HepG2 (cell line): ENCODE measurements around the gene HIVEP2. TPM values are rescaled to one million over a fixed set of nuclear protein-coding genes. Genes with fewer than 3 reads are reported as not detected.

Experiments
- ARNT2 ChIP-seq: sonication (generic); formaldehyde crosslinking; IDR thresholded peaks from 2 replicates; pipeline ENCODE4 v1.8.0; 2022; ENCODE audit warnings: mild to moderate bottlenecking, low read depth, missing genetic modification reagents, moderate library complexity
- ATF7-NPFF ChIP-seq: sonication (generic); formaldehyde crosslinking; IDR thresholded peaks from 2 replicates; pipeline ENCODE4 v1.8.1; 2023; ENCODE audit warnings: mild to moderate bottlenecking, low read depth, missing genetic modification reagents, moderate library complexity
- ELF3 ChIP-seq: IDR thresholded peaks from 2 replicates; pipeline ENCODE4 v1.6.1; 2016; ENCODE audit warnings: missing genetic modification reagents, missing compliant biosample characterization
- FOXA1 ChIP-seq, 2 experiments: fragments of 450-650 bp in 1 of 2; sonication (generic) in 1 of 2; formaldehyde crosslinking in 1 of 2; IDR thresholded peaks; 2 replicates each; pipeline versions ENCODE4 v1.4.0 to v1.6.1; 2016 to 2020; ENCODE audit warnings: missing genetic modification reagents in 1 of 2
- HDAC1 ChIP-seq: sonication (generic); formaldehyde crosslinking; IDR thresholded peaks from 2 replicates; pipeline ENCODE4 v1.5.1; 2020; ENCODE audit warnings: mild to moderate bottlenecking, missing genetic modification reagents
- IRX3 ChIP-seq: sonication (generic); formaldehyde crosslinking; IDR thresholded peaks from 2 replicates; pipeline ENCODE4 v1.8.1; 2023; ENCODE audit warnings: mild to moderate bottlenecking, low read depth, missing genetic modification reagents, borderline replicate concordance
- NR2F1 ChIP-seq, 2 experiments: fragments of 450-650 bp in 1 of 2; formaldehyde crosslinking in 1 of 2; IDR thresholded peaks; 2 replicates each; pipeline versions ENCODE4 v1.5.0 to v1.6.1; 2016 to 2020; ENCODE audit warnings: mild to moderate bottlenecking in 1 of 2, missing compliant biosample characterization in 1 of 2, missing genetic modification reagents in 1 of 2, moderate library complexity in 1 of 2
- PRPF4 ChIP-seq: fragments of 200-400 bp; formaldehyde crosslinking; IDR thresholded peaks from 2 replicates; pipeline ENCODE4 v1.6.1; 2016; ENCODE audit warnings: low read length, low read depth; ENCODE audit not compliant: poor library complexity, severe bottlenecking
- RARA ChIP-seq: IDR thresholded peaks from 2 replicates; pipeline ENCODE4 v1.6.1; 2016; ENCODE audit warnings: missing genetic modification reagents, missing compliant biosample characterization
- THYN1 ChIP-seq: sonication (generic); formaldehyde crosslinking; IDR thresholded peaks from 2 replicates; pipeline ENCODE4 v1.8.1; 2023; ENCODE audit warnings: low read depth, mild to moderate bottlenecking, moderate library complexity, missing genetic modification reagents, borderline replicate concordance
- YY1 ChIP-seq: IDR thresholded peaks from 2 replicates; pipeline ENCODE4 v1.6.1; 2011; ENCODE audit warnings: low read length, low read depth, moderate library complexity, mild to moderate bottlenecking; ENCODE audit not compliant: insufficient read depth, insufficient replicate concordance
- ZFY ChIP-seq: sonication (generic); formaldehyde crosslinking; IDR thresholded peaks from 2 replicates; pipeline ENCODE4 v1.4.0; 2020; ENCODE audit warnings: missing genetic modification reagents
- ZGPAT ChIP-seq: IDR thresholded peaks from 2 replicates; pipeline ENCODE4 v1.6.1; 2016; ENCODE audit warnings: mild to moderate bottlenecking
- ZNF143 ChIP-seq: sonication (generic); formaldehyde crosslinking; IDR thresholded peaks from 2 replicates; pipeline ENCODE4 v1.4.0; 2020; ENCODE audit warnings: missing genetic modification reagents
- ZNF160 ChIP-seq: sonication (generic); formaldehyde crosslinking; IDR thresholded peaks from 2 replicates; pipeline ENCODE4 v1.8.0; 2022; ENCODE audit warnings: mild to moderate bottlenecking, inconsistent platforms, missing genetic modification reagents
- ZNF180 ChIP-seq: sonication (generic); formaldehyde crosslinking; IDR thresholded peaks from 2 replicates; pipeline ENCODE4 v1.4.0; 2020; ENCODE audit warnings: low read depth, missing genetic modification reagents, borderline replicate concordance
- ZNF292 ChIP-seq: sonication (generic); formaldehyde crosslinking; IDR thresholded peaks from 2 replicates; pipeline ENCODE4 v1.8.1; 2022; ENCODE audit warnings: mild to moderate bottlenecking, low read depth, missing genetic modification reagents, borderline replicate concordance
- ZNF431 ChIP-seq: sonication (generic); formaldehyde crosslinking; IDR thresholded peaks from 2 replicates; pipeline ENCODE4 v1.9.0; 2022; ENCODE audit warnings: missing genetic modification reagents, low read depth, mild to moderate bottlenecking, borderline replicate concordance
- ZNF446 ChIP-seq: sonication (generic); formaldehyde crosslinking; IDR thresholded peaks from 2 replicates; pipeline ENCODE4 v1.5.0; 2020; ENCODE audit warnings: mild to moderate bottlenecking, missing genetic modification reagents
- polyA plus RNA-seq, 8 experiments: library from polyadenylated mRNA; depleted of rRNA in 3 of 8; stranded (reverse) in 7 of 8; unstranded in 1 of 8; fragments of >200 nt; fragmentation: Illumina TruSeq in 4 of 8; extraction: Trizol in 4 of 8; gene quantifications; 2 replicates each; pipeline versions ENCODE4 v1.2.1 to v1.2.3, GENCODE V29; 2011 to 2016; ENCODE audit warnings: low read depth in 4 of 8, missing spikeins in 1 of 8, mixed read lengths in 1 of 8; ENCODE audit not compliant: insufficient read depth in 1 of 8
- total RNA-seq, 5 experiments: library from RNA; depleted of rRNA; stranded (reverse); fragments of >200 nt; fragmentation: Illumina TruSeq; extraction: Trizol; gene quantifications; 2 replicates each; pipeline ENCODE4 v1.2.3, GENCODE V29; 2016; ENCODE audit warnings: low read depth in 1 of 5
- TF ChIP-seq, protein P1 (sequence below): sonication (generic); formaldehyde crosslinking; IDR thresholded peaks from 2 replicates; pipeline ENCODE4 v1.4.0; 2020; ENCODE audit warnings: missing genetic modification reagents
- TF ChIP-seq, protein P2 (sequence below): sonication (generic); formaldehyde crosslinking; conservative IDR thresholded peaks from 2 replicates; pipeline ENCODE4 v1.4.0; 2020; ENCODE audit warnings: missing genetic modification reagents
- TF ChIP-seq, protein P3 (sequence below): sonication (generic); formaldehyde crosslinking; IDR thresholded peaks from 2 replicates; pipeline ENCODE4 v1.5.0; 2020; ENCODE audit warnings: mild to moderate bottlenecking, missing genetic modification reagents, borderline replicate concordance

The HIVEP2 gene
- total and polyA plus RNA-seq, 2 of the 13 experiments (the other 11 are each of a cell fraction or from before 2014, with no cell fraction given) = 3.4 to 12.9 TPM

DNA sequence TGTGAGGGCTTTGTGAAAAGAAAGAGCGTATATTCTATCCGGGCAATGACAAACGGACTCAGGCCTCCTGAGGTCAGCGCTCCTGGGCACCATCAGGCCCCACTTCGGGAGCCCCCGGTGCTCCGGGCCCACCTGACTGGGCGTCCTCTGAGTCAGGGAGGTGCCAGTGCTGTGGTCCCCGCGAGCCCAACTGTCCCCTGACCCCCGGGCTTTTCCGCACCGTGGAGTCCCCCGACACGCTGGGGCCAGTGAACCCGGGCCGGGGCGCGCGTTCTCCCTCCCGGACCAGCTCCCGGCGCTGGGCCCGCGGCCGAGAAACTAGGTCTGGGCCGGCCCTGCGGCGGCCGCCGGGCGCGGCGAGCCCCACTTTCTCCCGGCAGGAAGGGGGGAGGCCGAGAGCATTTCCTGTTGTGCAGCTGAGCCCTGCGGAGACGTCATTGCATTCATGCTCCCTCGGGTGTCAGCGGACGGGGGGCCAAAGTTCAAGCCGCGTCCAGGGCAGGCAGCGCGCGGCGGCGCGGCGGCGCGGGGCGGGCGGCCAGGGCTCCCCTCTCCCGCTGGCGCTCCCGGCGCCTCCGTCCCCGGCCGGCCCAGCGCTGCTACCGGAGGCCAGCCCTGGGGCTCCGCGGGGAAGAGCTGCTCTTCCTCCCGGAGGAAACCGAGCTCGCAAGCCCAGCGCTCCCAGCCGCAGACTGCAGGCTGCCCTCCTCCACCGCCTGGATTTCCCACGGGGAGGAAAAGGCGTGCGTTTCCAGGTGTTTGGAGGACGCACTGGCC, 18.3 kb downstream of the HIVEP2 start (continued):
- TF ChIP-seq, protein P1, sequence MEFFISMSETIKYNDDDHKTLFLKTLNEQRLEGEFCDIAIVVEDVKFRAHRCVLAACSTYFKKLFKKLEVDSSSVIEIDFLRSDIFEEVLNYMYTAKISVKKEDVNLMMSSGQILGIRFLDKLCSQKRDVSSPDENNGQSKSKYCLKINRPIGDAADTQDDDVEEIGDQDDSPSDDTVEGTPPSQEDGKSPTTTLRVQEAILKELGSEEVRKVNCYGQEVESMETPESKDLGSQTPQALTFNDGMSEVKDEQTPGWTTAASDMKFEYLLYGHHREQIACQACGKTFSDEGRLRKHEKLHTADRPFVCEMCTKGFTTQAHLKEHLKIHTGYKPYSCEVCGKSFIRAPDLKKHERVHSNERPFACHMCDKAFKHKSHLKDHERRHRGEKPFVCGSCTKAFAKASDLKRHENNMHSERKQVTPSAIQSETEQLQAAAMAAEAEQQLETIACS = peak; percentile 67
- TF ChIP-seq ELF3 (CRISPR knock-in tag) = peak; percentile 94
- TF ChIP-seq THYN1 (CRISPR knock-in tag) = 0 out of 2 replicates have a peak, but pooled peaks have one; percentile 42
- TF ChIP-seq YY1 = peak; percentile 72
- TF ChIP-seq HDAC1 (CRISPR knock-in tag) = peak; percentile 84
- peak; percentile 6; the same call in 1 of the 2 replicates for TF ChIP-seq ZNF292 (CRISPR knock-in tag)
- peak; percentile 98 for TF ChIP-seq ZFY
- TF ChIP-seq ZNF180 (CRISPR knock-in tag) = 0 out of 2 replicates have a peak, but pooled peaks have one; percentile 16
- TF ChIP-seq ZNF446 (CRISPR knock-in tag) = peak; percentile 80; the same call in 1 of the 2 replicates
- TF ChIP-seq, protein P2, sequence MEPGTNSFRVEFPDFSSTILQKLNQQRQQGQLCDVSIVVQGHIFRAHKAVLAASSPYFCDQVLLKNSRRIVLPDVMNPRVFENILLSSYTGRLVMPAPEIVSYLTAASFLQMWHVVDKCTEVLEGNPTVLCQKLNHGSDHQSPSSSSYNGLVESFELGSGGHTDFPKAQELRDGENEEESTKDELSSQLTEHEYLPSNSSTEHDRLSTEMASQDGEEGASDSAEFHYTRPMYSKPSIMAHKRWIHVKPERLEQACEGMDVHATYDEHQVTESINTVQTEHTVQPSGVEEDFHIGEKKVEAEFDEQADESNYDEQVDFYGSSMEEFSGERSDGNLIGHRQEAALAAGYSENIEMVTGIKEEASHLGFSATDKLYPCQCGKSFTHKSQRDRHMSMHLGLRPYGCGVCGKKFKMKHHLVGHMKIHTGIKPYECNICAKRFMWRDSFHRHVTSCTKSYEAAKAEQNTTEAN = peak; percentile 76
- TF ChIP-seq ZNF160 (CRISPR knock-in tag) = peak; percentile 74
- TF ChIP-seq IRX3 (CRISPR knock-in tag) = peak; percentile 52; the same call in 1 of the 2 replicates
- TF ChIP-seq ATF7-NPFF (CRISPR knock-in tag) = peak; percentile 98
- TF ChIP-seq ARNT2 (CRISPR knock-in tag) = peak; percentile 98
- TF ChIP-seq ZNF143 (CRISPR knock-in tag) = 0 out of 2 replicates have a peak, but pooled peaks have one; percentile 41
- peak in 1 of 2 experiments; percentile 46; a peak in 2 of 4 replicates for TF ChIP-seq NR2F1 (CRISPR knock-in tag; IDR thresholded peaks at IDR 0.05)
- no peak for TF ChIP-seq PRPF4
- peak; percentile 81; the same call in 1 of the 2 replicates for TF ChIP-seq ZNF431 (CRISPR knock-in tag)
- TF ChIP-seq, protein P3, sequence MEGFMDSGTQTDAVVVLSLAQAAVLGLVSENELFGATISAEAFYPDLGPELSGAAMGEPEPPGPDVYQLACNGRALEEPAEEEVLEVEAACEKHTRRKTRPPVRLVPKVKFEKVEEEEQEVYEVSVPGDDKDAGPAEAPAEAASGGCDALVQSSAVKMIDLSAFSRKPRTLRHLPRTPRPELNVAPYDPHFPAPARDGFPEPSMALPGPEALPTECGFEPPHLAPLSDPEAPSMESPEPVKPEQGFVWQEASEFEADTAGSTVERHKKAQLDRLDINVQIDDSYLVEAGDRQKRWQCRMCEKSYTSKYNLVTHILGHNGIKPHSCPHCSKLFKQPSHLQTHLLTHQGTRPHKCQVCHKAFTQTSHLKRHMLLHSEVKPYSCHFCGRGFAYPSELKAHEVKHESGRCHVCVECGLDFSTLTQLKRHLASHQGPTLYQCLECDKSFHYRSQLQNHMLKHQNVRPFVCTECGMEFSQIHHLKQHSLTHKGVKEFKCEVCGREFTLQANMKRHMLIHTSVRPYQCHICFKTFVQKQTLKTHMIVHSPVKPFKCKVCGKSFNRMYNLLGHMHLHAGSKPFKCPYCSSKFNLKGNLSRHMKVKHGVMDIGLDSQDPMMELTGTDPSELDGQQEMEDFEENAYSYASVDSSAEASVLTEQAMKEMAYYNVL (CRISPR knock-in tag) = peak; percentile 85
- peak; percentile 84; the same call in 1 of the 2 replicates for TF ChIP-seq ZGPAT (CRISPR knock-in tag)
- TF ChIP-seq FOXA1 (IDR thresholded peaks at IDR 0.05) = no peak
- peak; percentile 2; the same call in 1 of the 2 replicates for TF ChIP-seq FOXA1 (CRISPR knock-in tag; IDR thresholded peaks at IDR 0.05)
- TF ChIP-seq RARA (CRISPR knock-in tag) = peak; percentile 89
